Vagina (tissue), 1 donor: ENCODE measurements around the gene GSTM2. TPM values are rescaled to one million over a fixed set of nuclear protein-coding genes. Genes with fewer than 3 reads are reported as not detected.

Experiments used
- total RNA-seq: library from RNA; depleted of rRNA; stranded (reverse); fragments of >200 nt; gene quantifications from one replicate; pipeline ENCODE4 v1.2.3, GENCODE V29; 2016

Gene GSTM2
- total RNA-seq, 1 donor from 2014 or later: 130 TPM

Other genes starting within 250 kb of the GSTM2 start
- gene PSMA5, start 241.6 kb upstream of the GSTM2 start, total RNA-seq: 23.1 TPM
- gene SYPL2, start 201.5 kb upstream of the GSTM2 start, total RNA-seq: 1.5 TPM
- 4.9 TPM for gene ATXN7L2, start 184.2 kb upstream of the GSTM2 start, total RNA-seq
- 8.3 TPM for gene CYB561D1, start 174.0 kb upstream of the GSTM2 start, total RNA-seq
- 6.4 TPM for gene AMIGO1, start 158.3 kb upstream of the GSTM2 start, total RNA-seq
- not detected for gene GPR61, start 128.2 kb upstream of the GSTM2 start, total RNA-seq
- 4.9 TPM for gene GNAI3, start 119.4 kb upstream of the GSTM2 start, total RNA-seq
- not detected for gene GNAT2, start 48.4 kb upstream of the GSTM2 start, total RNA-seq
- gene AMPD2, start 48.2 kb upstream of the GSTM2 start, total RNA-seq: 38.5 TPM
- 36.1 TPM for gene GSTM4, start 12.0 kb upstream of the GSTM2 start, total RNA-seq
- 156 TPM for gene GSTM1, start 19.8 kb downstream of the GSTM2 start, total RNA-seq
- gene GSTM5, start 44.2 kb downstream of the GSTM2 start, total RNA-seq: 21.1 TPM
- gene GSTM3, start 73.0 kb downstream of the GSTM2 start, total RNA-seq: 199 TPM
- not detected for gene EPS8L3, start 95.9 kb downstream of the GSTM2 start, total RNA-seq
- gene CSF1, start 242.8 kb downstream of the GSTM2 start, total RNA-seq: 159 TPM